Measurements from ENCODE around the gene JTB.
"Not testable (repeated sequence)": the region's sequence is repeated elsewhere in the genome, so short reads cannot be mapped to it uniquely, and the experiment has no call there.

Gene JTB

DNA sequence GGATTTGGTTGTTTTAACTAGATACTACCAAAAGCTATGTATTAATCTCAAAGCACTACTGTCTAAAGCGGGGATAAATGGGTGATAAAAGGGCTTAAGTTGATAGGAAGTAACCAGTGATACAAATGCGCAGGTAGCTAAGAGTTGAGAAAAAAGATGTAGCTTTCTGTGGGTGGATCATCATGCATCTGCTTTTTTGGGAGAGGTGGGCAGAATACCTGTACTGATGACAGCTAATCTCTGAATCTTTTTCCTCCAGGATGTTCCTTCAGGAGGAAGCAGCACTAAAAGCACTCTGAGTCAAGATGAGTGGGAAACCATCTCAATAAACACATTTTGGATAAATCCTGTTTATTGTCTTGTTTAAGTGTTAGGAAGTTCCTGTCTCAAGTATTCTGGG, 14.3 kb upstream of the JTB start:
- Histone ChIP-seq H3K36me3 (ENCODE audit: control insufficient read depth, insufficient read depth, low read length, severe bottlenecking) (peaks cover 35% of the 10 kb centered on the region), H3K4me1 (ENCODE audit: control insufficient read depth, insufficient read depth, low read length) (peaks cover 22% of the 10 kb centered on the region)
- DNase-seq (ENCODE audit: low read depth) = no peak

GRCh38 chr1:153991151-153991630, 13.7 kb upstream of the JTB start:
- Histone ChIP-seq H3K27me3 (replicated peaks; ENCODE audit: control insufficient read depth, insufficient read depth, low read length) (no peaks in the 10 kb centered on the region), H3K36me3 (ENCODE audit: control insufficient read depth, insufficient read depth, low read length, severe bottlenecking) (peaks cover 35% of the 10 kb centered on the region), H3K9me3 (ENCODE audit: control insufficient read depth, low read length) (no peaks in the 10 kb centered on the region), H3K4me3 (ENCODE audit: low read length) (peak overlapping the region; percentile 97), H3K9ac (ENCODE audit: low read length) (peak overlapping the region; percentile 99), H3K4me1 (ENCODE audit: control insufficient read depth, insufficient read depth, low read length) (peaks cover 22% of the 10 kb centered on the region)
- no peak for DNase-seq (ENCODE audit: low read depth)

More for the DNA sequence above, 14.3 kb upstream of the JTB start:
- Histone ChIP-seq H3K9ac (ENCODE audit: low read length) (peak overlapping the region; percentile 99), H3K27me3 (replicated peaks; ENCODE audit: control insufficient read depth, insufficient read depth, low read length) (no peaks in the 10 kb centered on the region), H3K4me3 (ENCODE audit: low read length) (peak overlapping the region; percentile 97), H3K9me3 (ENCODE audit: control insufficient read depth, low read length) (no peaks in the 10 kb centered on the region)

DNA sequence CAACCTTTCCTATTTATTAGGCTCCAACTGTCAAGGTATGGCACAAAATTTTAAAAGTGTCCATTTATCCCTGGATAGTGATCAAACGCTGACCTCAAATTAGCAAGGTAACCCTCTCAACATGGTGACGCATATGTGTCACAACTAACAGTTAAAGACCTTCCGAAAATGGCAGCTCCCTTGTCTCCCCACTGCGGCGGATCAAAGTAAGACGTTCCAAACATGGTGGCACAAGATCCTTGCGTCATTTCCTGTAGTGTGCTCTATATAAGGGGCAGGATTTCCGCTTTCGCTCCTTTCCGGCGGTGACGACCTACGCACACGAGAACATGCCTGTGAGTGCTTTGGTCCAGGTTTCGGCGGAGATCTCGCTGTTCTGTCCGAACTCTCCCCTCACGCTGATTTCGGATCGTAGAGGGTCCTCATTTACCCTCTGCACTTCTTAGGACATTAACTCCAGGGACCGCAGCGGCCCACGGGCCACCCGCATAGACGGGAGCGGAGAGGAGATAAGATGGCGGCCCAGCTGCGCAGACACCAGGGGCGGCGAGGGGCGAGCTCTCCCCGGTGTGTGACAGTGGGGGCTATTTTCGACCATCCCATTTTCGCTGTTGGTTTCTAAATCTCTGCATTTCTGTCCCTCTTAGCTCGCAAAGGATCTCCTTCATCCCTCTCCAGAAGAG, 13.1 kb upstream of the JTB start, which contains the start of gene RPS27:
TSS of gene RPS27 (plus strand) at position 295 of the 683 bp plus-strand sequence. CDS start at position 330, 35 bp downstream.
- Histone ChIP-seq H3K4me1 (ENCODE audit: control insufficient read depth, insufficient read depth, low read length) (peaks cover 22% of the 10 kb centered on the region), H3K27me3 (replicated peaks; ENCODE audit: control insufficient read depth, insufficient read depth, low read length) (no peaks in the 10 kb centered on the region), H3K4me3 (ENCODE audit: low read length) (peak within 1 kb of the TSS; percentile 97), H3K9ac (ENCODE audit: low read length) (peak within 1 kb of the TSS; percentile 99), H3K9me3 (ENCODE audit: control insufficient read depth, low read length) (no peaks in the 10 kb centered on the region), H3K36me3 (ENCODE audit: control insufficient read depth, insufficient read depth, low read length, severe bottlenecking) (peaks cover 34% of the 10 kb centered on the region)
- DNase-seq (ENCODE audit: low read depth) = peak; percentile 99

DNA sequence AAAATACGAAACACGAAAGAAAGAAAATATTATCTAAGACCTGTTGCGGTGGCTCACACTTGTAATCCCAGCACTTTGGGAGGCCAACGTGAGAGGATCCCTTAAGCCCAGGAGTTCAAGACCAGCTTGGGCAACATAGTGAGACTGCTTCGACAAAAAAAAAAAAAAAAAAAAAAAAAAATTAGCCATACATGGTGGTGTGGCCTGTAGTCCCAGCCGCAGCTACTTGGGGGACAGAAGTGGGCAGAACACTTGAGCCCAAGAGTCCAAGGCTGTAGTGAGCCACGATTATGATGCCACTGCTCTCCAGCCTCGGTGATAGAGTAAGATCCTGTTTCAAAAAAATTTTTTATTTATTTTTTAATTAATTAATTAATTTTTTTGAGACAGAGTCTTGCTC, 10.1 kb upstream of the JTB start:
- Histone ChIP-seq H3K4me3 (ENCODE audit: low read length) (no peak overlapping the region), H3K36me3 (ENCODE audit: control insufficient read depth, insufficient read depth, low read length, severe bottlenecking) (peaks cover 25% of the 10 kb centered on the region), H3K4me1 (ENCODE audit: control insufficient read depth, insufficient read depth, low read length) (peaks cover 22% of the 10 kb centered on the region), H3K9me3 (ENCODE audit: control insufficient read depth, low read length) (no peaks in the 10 kb centered on the region), H3K27me3 (replicated peaks; ENCODE audit: control insufficient read depth, insufficient read depth, low read length) (no peaks in the 10 kb centered on the region), H3K9ac (ENCODE audit: low read length) (no peak overlapping the region)
- no peak for DNase-seq (ENCODE audit: low read depth)

- H3K9me3 ChIP-seq (ENCODE audit: control insufficient read depth, low read length) = no peaks in the 10 kb centered on the region
- H3K4me1 ChIP-seq (ENCODE audit: control insufficient read depth, insufficient read depth, low read length) = peaks cover 9% of the 10 kb centered on the region
- peak within 1 kb of the TSS; percentile 97 for H3K4me3 ChIP-seq (ENCODE audit: low read length)
- H3K27me3 ChIP-seq (replicated peaks; ENCODE audit: control insufficient read depth, insufficient read depth, low read length) = no peaks in the 10 kb centered on the region
- peak within 1 kb of the TSS; percentile 100 for H3K9ac ChIP-seq (ENCODE audit: low read length)
- peak; percentile 97 for DNase-seq (ENCODE audit: low read depth)
- H3K36me3 ChIP-seq (ENCODE audit: control insufficient read depth, insufficient read depth, low read length, severe bottlenecking) = peaks cover 26% of the 10 kb centered on the region
Measured at GRCh38 chr1:153985941-153986761, 8.7 kb upstream of the JTB start, which contains the start of gene RAB13. RAB13 (minus strand) TSS chr1:153986339; CDS start chr1:153986236, 103 bp downstream.

DNA sequence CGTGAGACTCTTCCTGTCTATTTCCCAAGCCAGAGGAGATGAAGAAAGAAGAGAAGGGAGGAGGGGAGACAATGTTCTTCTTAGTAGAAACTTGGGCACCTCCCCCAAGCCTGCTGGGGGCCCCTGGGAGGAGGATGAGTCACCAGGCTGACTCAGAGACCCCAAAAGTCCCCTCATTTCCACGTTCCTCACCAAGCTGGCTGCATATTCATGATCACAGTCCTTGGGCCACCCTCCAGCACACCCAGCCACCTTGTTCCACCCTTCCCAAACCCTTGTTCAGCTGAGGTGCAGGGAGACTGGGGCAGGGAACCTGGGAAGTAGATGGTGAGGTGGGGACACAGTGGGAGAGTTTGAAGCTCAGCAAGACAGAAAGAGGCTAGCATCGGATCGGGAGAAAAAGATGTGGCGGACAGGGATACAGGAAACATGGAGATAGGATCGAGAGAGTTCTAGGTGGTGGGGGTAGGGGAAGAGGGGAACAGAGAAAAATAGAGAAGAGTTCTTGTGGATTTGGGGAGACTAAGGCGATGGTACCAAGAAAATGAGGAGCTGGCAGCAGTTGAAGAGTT, 8.0 kb upstream of the JTB start:
- peak; percentile 89 for DNase-seq (ENCODE audit: low read depth)
- Histone ChIP-seq H3K36me3 (ENCODE audit: control insufficient read depth, insufficient read depth, low read length, severe bottlenecking) (peaks cover 32% of the 10 kb centered on the region), H3K27me3 (replicated peaks; ENCODE audit: control insufficient read depth, insufficient read depth, low read length) (no peaks in the 10 kb centered on the region), H3K9ac (ENCODE audit: low read length) (peak overlapping the region; percentile 100), H3K4me3 (ENCODE audit: low read length) (peak overlapping the region; percentile 97), H3K4me1 (ENCODE audit: control insufficient read depth, insufficient read depth, low read length) (peaks cover 9% of the 10 kb centered on the region), H3K9me3 (ENCODE audit: control insufficient read depth, low read length) (no peaks in the 10 kb centered on the region)

DNA sequence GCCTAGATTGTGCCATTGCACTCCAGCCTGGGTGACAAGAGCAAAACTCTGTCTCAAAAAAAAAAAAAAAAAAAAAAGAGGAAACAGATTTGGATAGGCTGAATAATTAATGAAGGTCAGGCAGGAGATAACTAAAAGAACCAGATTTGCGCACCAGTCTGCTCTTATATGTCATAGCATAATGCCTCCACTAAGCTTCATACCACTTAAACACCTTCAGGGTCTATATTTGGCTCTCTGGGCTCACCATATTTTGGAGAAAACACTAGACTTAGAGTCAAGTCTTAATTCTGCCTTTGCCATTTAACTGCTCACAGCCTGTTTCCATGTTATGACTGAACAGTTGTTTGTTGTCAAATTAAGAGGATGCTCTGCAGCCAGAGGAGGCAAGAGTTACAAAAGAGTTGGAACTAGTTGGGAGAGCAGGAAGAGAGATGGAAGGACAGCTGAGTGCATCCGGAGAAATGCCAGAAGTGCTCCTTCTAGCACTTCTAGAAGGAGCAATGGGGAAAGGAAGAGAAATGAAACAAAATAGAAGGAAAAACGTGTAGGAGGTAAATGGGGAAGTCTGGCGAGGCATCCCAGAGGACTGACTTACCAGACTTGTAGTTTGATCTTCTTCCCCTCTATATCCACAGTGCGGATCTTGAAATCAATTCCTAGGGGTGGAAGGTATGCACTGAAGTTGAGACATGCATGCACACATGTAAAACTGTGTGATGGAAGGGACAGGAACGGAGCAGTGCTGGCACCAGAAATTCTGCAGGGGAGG, 6.8 kb upstream of the JTB start:
- peaks cover 40% of the 10 kb centered on the region for H3K36me3 ChIP-seq (ENCODE audit: control insufficient read depth, insufficient read depth, low read length, severe bottlenecking)
- peaks cover 9% of the 10 kb centered on the region for H3K4me1 ChIP-seq (ENCODE audit: control insufficient read depth, insufficient read depth, low read length)
- no peaks in the 10 kb centered on the region for H3K9me3 ChIP-seq (ENCODE audit: control insufficient read depth, low read length)
- H3K4me3 ChIP-seq (ENCODE audit: low read length) = peak overlapping the region; percentile 97
- peak overlapping the region; percentile 100 for H3K9ac ChIP-seq (ENCODE audit: low read length)
- DNase-seq (ENCODE audit: low read depth) = no peak
- H3K27me3 ChIP-seq (replicated peaks; ENCODE audit: control insufficient read depth, insufficient read depth, low read length) = no peaks in the 10 kb centered on the region

DNA sequence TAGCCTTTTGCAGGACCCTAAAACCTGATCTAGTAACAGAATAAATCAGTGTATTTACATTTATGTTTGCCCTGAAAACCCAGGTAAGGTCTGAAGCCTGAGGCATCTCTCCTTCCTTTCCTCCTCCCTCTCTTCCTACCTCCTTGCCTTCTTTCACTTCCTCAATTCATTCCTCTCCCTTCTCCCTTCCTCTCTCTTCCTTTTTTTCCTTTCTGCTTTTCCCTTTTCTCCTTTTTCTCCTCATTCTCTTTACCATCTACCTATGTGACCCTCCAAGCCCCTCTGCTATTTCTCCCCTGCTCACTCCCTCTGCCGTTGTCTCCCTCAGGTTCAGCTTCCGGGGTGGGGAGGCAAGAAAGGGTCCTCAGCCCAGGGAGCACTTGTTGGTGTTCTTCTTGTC, 4.3 kb upstream of the JTB start:
- H3K27me3 ChIP-seq (replicated peaks; ENCODE audit: control insufficient read depth, insufficient read depth, low read length) = not testable (repeated sequence)
- peaks cover 50% of the 10 kb centered on the region for H3K36me3 ChIP-seq (ENCODE audit: control insufficient read depth, insufficient read depth, low read length, severe bottlenecking)

GRCh38 chr1:153979091-153979490, 1.6 kb upstream of the JTB start:
- peaks cover 68% of the 10 kb centered on the region for H3K36me3 ChIP-seq (ENCODE audit: control insufficient read depth, insufficient read depth, low read length, severe bottlenecking)
- not testable (repeated sequence) for H3K27me3 ChIP-seq (replicated peaks; ENCODE audit: control insufficient read depth, insufficient read depth, low read length); H3K4me3 ChIP-seq (ENCODE audit: low read length); H3K9me3 ChIP-seq (ENCODE audit: control insufficient read depth, low read length); H3K9ac ChIP-seq (ENCODE audit: low read length); DNase-seq (ENCODE audit: low read depth)
- peaks cover 19% of the 10 kb centered on the region for H3K4me1 ChIP-seq (ENCODE audit: control insufficient read depth, insufficient read depth, low read length)

More for the DNA sequence above, 4.3 kb upstream of the JTB start:
- H3K4me1 ChIP-seq (ENCODE audit: control insufficient read depth, insufficient read depth, low read length) = peaks cover 20% of the 10 kb centered on the region
- H3K9me3 ChIP-seq (ENCODE audit: control insufficient read depth, low read length); H3K4me3 ChIP-seq (ENCODE audit: low read length); DNase-seq (ENCODE audit: low read depth): not testable (repeated sequence)
- H3K9ac ChIP-seq (ENCODE audit: low read length) = peak overlapping the region; percentile 14

DNA sequence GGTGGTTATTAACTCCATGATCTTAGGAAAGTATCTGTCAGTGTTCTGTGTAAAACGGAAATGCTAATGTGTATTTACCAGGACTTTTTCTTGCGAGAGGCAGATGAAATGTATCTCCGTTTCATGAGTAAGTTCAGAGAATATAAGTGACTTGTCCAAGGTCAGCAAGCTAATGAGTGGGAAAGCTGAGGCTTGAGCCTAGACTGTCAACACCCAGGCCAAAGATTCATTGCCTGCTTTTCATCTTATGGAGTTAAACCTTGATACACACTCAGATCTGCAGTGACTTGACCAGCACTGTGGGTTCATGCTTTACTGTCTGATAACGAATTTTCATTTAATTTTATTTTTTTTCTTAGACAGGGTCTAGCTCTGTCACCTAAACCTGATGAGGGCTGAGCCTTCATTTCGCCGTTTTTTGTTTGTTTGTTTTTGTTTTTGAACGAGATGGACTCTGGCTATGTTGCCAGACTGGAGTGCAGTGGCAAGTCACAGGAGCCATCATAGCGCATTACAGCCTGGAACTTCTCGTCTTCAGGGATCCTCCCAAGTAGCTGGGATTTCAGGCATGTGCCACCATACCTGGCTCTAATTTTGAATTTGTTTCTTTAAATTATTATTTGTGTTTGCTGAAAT, 918 bp upstream of the JTB start:
- H3K9ac ChIP-seq (ENCODE audit: low read length) = peak overlapping the region; percentile 100
- H3K36me3 ChIP-seq (ENCODE audit: control insufficient read depth, insufficient read depth, low read length, severe bottlenecking) = peaks cover 71% of the 10 kb centered on the region
- peak overlapping the region; percentile 100 for H3K4me3 ChIP-seq (ENCODE audit: low read length)
- H3K4me1 ChIP-seq (ENCODE audit: control insufficient read depth, insufficient read depth, low read length) = peaks cover 17% of the 10 kb centered on the region
- H3K9me3 ChIP-seq (ENCODE audit: control insufficient read depth, low read length) = no peaks in the 10 kb centered on the region
- no peak for DNase-seq (ENCODE audit: low read depth)
- no peaks in the 10 kb centered on the region for H3K27me3 ChIP-seq (replicated peaks; ENCODE audit: control insufficient read depth, insufficient read depth, low read length)
